HPDE6-E6E7 (cell line): Measurements from ENCODE around the gene ZNF664.

ENCODE experiments used
- DNase-seq: peaks from one replicate; pipeline ENCODE4 v3.0.0; 2011; ENCODE audit warnings: missing footprints; ENCODE audit errors: extremely low spot score

Gene ZNF664

DNA sequence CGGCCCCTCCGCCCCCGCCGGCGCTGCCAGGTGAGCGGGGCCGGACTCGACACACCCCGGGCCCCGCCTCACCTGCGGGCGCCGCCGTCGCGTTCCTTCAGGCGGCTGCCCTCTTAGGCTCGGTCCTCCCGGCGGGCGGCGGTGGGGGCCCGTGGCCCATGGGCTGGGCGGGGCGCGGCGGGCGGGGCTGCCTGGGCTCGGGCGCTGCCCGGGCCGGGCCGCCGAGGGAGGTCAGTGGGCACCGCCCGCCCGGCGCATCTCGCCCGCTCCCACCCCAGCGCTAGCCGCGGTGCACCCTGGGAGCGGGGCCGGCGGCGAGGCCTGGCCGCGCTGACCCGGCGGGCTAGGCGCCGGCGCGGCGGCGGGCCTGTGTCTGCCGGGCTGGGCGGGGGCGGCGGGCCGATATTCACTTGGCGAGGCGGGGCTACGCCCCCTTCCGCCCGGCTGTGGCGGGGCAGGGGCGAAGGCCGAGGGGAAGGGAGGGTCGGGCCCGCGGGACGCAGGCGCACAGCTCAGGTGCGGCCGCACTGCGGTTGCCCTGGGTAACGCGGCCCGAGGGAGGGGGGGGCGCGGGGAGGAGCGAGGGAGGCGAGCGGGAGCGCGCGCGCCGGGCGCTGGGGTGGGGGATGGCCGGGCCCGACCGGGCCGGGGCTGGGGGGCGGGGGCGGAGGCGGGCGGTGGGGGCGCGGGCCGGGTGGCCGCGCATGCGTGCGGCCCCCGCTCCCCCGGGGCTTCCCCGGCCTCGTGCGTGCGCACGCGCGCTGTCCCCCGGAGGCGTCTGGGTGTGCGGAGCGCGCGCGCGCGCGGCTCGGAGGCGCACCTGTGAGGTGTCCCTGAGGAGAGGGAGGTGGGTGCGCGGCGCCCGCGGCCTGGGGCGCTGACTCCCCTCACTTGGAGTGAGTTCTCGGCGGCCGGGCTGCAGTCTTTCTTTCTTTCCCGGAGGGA, at the start of gene ZNF664, which contains the start of gene CCDC92:
Gene ZNF664, plus strand, starts transcription at position 759 of the 945 bp plus-strand sequence. CDS start 38,930 bp downstream, outside the sequence.
Gene CCDC92, minus strand, starts transcription at position 375 of the 945 bp plus-strand sequence. CDS start 28,526 bp downstream, outside the sequence.
- peak; percentile 96 for DNase-seq

DNA sequence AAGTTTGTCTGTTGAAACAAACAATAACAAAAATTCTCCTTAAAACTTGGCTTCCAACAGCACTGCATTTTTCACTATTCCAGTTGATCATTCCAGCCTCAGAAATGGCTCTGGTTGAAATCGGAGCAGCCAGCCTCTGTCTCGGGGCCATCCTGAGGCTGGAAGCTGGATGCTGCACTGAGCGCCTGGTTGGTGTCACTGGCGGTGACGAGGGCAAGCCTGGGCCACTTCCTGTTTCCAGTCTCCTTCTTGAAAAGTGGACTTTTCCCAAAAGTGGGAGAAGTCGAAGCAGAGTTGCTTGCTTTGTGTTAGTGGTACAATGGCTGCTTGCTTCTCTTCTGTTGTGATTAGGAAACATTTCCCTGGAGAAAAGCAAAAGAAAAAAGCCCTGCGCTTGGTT, 49.1 kb upstream of the ZNF664 start:
- no peak for DNase-seq

DNA sequence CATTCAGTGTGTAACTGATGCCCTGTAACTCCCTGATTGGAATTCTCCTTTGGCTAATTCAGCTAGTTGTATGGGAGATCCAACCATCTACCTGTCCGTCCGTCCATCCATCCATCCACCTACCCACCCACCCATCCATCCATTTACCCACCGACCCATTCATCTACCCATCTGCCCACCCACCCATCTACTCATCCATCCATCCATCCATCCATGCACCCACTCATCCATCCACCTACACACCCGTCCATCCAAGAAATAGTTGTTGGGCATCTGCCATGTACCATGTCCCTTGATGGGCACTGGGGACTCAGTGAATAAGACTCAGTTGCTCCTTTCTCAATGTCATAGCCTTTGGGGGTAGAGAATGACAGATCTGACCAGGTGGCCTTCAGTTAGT, 48.5 kb upstream of the ZNF664 start:
- DNase-seq: no peak

DNA sequence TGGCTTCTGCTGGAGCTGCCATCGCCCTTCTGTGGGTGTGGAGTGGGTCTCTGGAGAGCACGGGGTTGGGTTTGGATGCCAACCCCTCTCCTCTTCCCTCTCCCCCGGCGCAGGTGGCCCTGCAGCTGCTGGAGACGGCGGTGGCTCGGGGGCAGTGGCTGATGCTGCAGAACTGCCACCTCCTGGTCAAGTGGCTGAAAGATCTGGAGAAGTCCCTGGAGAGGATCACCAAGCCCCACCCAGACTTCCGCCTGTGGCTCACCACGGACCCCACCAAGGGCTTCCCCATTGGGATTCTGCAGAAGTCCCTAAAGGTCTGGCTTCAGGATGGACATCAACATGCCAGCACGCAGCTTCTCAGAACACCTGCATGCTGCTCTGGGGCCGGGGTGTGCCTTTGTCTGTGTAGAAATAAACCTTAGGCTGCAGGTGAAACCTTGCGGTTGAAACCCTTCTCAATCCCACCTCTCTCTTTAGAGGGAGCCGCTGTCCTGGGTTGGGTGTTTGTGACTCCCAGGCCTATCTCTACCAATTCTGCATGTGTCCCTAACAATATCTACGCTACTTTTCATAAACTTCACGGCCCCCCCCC, 44.6 kb upstream of the ZNF664 start:
- no peak for DNase-seq

- no peak for DNase-seq
Measured at GRCh38 chr12:123928897-123929296, 44.1 kb upstream of the ZNF664 start.

DNA sequence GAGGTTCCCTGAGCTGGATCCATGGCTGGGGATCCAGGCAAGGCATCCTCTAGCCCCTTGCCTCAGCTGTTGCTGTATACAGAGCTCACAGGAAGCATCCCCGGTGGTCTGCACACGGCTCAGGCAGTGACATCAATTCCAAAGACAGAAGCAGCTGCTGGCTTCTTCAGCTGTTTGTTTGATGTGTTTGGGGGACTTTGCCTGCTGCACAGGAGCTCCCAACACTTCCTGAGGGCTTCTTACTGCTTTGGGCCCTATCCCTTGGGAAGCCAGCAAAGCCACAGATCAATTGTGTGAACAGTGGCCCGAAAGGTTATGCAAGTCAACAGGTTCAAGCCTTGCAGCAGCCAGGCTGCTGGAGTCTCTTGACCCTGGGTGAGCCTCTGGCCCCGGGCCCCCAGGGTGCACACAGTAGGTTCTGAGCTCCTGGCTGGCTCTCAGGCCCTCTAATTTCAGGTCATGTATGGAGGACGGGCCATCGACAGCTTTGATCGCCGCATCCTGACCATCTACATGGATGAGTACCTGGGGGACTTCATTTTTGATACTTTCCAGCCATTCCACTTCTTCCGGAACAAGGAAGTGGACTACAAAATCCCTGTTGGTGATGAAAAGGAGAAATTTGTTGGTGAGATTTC, 43.0 kb upstream of the ZNF664 start:
- no peak for DNase-seq

GRCh38 chr12:123931686-123932321, 41.2 kb upstream of the ZNF664 start:
- DNase-seq: no peak

DNA sequence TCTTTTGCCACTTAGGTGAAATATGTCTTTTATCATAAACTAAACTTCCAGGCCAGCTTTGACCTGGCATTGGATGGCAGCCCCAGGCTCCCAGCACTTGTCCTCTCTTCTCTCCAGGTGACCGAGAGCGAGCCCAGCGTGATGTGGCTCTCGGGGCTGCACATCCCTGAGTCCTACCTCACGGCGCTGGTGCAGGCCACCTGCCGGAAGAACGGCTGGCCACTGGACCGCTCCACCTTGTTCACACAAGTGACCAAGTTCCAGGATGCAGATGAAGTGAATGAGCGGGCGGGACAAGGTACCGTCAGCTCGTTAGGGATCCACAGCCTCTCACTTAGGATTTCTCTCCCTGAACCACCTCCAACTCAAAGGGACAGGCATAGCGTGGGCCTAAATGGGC, 39.8 kb upstream of the ZNF664 start:
- DNase-seq: no peak

DNA sequence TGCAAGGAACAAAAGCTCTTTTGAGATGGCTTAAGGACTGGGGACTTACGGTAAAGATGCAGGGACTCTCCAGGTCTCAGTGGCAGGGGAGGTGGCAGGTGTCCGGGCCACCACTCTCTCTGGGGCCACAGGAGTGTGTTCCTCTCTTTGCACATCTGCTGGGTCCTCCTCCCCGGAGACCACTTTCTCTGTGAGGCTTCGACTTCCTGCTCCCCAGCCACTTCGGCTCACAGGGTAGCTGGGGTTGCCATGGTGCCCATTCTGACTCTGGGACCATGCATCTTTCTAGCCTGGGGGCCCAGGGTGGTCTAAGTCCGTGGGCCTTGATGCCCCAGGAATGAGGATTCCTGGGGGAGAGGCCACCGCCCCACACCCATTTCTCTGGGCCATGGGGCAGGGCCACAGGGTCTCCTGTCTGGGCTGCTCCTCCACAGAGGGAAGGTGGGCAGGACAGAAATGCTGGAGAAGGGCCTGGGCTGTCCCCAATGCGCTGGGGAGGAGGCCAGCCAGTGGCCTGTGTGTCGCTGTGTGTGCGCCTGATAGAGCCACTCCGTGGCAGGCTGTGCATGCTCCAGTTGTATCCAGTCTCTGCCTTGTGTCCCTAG, 38.9 kb upstream of the ZNF664 start:
- DNase-seq: no peak

DNA sequence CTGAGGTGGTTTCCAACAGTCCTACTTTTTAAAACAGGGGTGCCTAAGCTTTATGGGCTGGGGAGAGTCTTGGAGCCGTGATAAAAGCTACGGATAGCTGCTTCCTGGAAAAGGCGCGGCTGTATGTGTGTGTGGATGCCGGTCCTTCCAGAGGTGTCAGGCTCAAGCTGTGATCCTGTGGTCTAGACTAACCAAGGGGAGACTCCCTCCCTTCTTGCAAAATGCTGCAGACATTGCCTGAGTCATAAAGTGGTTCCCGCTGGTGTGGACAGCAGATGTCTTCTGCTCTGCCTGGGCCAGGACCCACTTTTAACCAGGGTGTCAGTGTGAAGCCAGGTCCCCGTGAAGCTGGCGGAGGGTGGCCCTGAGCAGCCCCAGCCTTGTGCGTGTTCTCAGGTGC, 38.2 kb upstream of the ZNF664 start:
- DNase-seq: no peak

GRCh38 chr12:123935956-123936355, 37.1 kb upstream of the ZNF664 start:
- DNase-seq: no peak

DNA sequence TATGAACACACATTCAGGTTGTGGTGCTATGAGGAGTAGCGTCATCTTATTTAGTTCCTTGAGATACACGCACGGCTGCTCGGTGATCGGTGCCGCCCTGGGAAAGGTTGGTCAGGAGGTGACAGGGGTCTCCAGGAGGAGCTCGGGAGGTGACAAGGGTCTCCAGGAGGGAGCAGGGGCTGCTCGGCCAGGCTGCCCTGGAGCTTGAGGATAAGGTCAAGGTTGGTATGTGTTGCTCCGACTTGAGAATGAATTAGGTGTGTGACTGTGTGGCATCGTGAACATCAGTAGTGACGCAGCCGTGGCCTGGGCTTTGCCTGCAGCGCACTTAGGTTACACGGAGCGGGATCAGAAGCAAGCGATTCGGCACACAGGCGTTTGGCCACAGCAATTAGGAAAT, 36.5 kb upstream of the ZNF664 start:
- DNase-seq: no peak

GRCh38 chr12:123936956-123937706, 35.9 kb upstream of the ZNF664 start:
- no peak for DNase-seq

DNA sequence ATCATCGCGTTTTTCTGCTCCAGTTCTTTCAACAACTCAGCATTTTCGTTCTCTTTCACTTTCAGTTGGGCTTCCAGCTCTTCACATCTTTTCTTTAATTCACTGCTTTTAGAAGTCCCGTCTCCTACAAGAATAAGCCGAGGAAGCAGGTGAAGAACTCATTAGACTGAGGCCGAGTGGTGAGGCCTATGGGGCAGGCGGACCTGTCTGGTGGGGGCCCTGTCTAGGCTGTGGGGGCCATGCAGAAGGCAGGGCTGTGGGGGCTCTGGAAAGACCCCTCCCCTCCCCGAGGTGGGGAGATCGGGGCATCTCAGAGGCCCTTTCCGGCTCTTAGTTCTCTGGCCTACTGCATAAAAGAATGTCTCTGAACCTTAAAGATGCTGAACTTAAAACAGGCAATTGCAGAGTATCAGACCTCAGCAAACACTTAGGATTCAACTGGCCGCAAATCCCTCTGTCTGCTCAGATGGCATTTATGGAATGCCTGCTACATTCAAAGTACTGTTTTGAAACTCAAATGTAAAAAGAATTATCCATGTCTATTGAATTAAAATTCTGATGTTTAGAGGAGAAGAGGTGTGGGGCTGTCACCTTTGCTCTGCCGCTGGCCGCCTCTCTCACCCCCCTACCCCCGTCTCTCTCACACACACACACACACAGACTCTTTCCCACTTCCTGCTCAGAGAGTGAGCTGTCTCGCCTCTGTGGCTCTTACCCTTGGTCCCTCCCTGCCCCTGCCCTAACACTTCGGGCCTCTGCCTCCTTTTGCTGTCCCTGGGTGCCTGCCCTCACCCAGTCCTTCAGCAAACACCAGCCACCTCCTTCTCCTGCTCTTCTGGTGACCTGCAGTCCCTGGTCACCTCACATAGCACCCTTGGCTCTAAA, 35.1 kb upstream of the ZNF664 start:
- no peak for DNase-seq

DNA sequence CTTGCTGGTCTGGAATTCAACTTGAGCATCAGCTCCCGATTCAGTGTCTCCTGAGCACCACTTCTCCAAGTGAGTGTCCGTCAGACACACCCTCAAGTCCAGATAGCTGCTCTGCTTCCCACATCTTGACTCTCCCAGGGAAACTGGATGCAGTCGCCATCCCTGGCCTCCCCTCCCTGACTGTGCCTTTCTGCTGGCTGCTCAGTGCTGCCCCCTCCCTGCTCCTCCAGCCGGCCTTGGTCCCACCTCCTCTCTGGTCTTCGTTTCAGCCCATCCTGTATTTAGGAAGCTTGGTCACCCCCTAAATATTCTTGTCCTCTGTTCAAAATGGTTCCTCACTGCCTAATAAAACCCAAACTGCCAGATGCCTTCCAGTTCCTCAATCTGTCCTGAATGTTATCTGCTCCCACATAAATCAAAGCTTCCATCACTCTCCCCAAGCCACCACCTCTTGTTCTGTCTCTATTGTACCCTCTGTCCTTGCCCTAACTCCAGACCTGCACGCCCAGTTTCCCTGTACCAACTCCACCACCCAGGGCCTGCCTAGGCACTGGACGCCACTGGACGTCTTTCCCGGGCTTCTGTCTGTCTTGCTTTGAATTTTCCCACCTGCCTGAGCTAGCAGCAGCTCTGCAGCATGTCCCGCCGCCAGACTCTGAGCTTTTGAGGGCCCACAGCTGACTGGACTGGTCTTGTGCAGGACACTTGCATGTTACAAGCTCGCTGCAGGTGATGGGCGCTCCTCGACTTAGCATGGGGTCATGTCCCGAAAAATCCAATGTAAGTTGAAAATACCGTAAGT, 34.1 kb upstream of the ZNF664 start:
- no peak for DNase-seq

DNA sequence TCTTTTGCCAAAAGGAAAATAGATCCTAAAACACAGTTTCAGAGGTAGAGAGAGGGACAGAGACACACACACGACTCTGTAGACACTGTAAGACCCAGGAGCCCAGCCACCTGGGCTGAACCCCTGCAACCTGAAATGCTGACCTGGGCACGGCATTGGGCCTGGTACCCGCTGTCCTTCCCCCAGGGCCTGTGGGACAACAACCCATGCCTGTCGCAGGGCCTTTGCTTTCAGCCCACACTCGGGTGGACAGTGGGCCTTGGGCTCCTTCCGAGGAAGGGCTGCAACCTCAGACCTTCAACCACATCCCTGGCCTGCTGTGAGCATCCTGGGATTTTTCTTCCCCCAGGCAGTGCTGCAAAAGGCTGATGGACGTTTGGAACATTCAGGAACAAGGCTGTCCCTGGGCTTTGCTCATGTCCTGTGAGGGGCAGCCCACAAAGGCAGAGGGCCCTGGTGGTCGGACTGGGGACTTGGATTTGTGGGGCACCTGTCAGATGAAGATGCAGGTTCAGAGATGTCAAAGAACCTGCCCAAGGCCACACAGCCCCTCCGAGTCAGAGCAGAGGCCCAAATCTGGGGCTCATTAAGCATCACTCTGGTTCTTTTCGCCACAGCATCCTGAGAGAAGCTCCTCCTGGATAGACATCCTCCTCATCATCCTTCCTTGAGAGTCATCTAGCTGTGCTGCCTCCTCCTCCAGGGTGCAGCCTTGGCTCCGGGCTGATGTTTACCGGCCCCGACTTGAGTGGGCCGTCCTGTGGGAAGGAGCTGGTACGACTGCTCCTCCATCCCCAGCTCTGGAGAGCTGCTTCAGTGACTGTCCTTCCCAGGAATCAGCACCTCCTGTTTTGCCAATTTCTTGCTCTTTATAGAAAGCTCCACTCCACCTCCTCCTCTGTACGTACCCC, 33.0 kb upstream of the ZNF664 start:
- no peak for DNase-seq

DNA sequence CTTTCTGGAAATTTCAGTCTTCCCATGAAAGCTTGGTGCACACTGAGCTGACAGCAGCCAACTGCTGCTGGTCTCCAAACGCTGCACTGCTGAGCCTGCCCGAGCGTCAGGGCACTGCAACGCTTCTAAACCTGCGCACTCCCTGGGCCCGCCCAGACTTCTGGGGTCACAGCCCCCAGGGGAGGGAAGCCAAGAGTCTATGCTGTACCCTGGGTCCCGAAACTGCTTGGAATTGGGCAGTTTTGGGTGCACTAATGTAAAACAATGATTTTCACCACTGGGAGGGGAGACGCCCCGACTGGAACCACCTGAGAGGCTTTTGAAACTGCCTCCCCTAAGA, 32.4 kb upstream of the ZNF664 start:
- DNase-seq: no peak

DNA sequence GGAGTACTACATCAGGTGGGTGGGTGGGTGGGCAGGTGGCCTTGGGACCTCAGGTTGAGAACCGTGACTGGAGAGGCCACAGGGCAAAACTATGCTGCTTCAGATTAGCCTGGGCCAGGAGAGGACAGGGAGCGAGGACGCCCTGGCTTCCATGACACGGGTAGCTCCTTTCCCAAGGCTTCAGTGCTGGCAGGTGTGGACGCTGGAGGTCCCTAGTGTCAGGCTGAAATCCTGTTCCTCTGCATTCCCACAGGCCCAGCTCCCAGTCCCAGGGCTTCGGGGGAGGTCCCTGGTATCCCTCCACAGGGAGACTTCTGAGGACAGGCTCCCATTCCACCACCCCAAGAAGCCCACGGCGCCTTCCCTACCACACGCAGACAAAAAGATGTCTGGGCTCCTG, 32.0 kb upstream of the ZNF664 start:
- DNase-seq: no peak
